ENCODE data around the gene CABP7. TPM values are rescaled to one million over a fixed set of nuclear protein-coding genes. Genes with fewer than 3 reads are reported as not detected.

CABP7 gene
- total and polyA plus RNA-seq, 5 donors: 0.02 TPM; not detected in 4

- intact Hi-C loops (cut with DNase I): no loop called here
- H3K4me3 ChIP-seq (ENCODE audit: low read length): no peak overlapping the region
- no peak overlapping the region for H3K27ac ChIP-seq (ENCODE audit: low read length)
- no peaks in the 10 kb centered on the region for H3K4me1 ChIP-seq (ENCODE audit: control insufficient read depth, insufficient read depth, low read length)
- no peak for ATAC-seq
- H3K9me3 ChIP-seq (ENCODE audit: control insufficient read depth, low read length): no peaks in the 10 kb centered on the region
- WGBS: 84% methylated on average over 2 of the region's 2 CpGs
- no peak for DNase-seq
- H3K27me3 ChIP-seq (ENCODE audit: control insufficient read depth, insufficient read depth): no peaks in the 10 kb centered on the region
These were observed 7.7 kb upstream of the CABP7 start for GRCh38 chr22:29712119-29712518.

- H3K4me1 ChIP-seq (ENCODE audit: control insufficient read depth, insufficient read depth, low read length): no peaks in the 10 kb centered on the region
- no peaks in the 10 kb centered on the region for H3K9me3 ChIP-seq (ENCODE audit: control insufficient read depth, low read length)
- no peaks in the 10 kb centered on the region for H3K27me3 ChIP-seq (ENCODE audit: control insufficient read depth, insufficient read depth)
- intact Hi-C loops (cut with DNase I): no loop called here
- H3K4me3 ChIP-seq (ENCODE audit: low read length): no peak overlapping the region
- WGBS: 65% methylated on average over 8 of the region's 8 CpGs
- ATAC-seq (no peak), DNase-seq (no peak)
- no peak overlapping the region for H3K27ac ChIP-seq (ENCODE audit: low read length)
These were observed 6.6 kb upstream of the CABP7 start for GRCh38 chr22:29713156-29713727.

- Histone ChIP-seq H3K27me3 (ENCODE audit: control insufficient read depth, insufficient read depth) (no peaks in the 10 kb centered on the region), H3K4me1 (ENCODE audit: control insufficient read depth, insufficient read depth, low read length) (no peaks in the 10 kb centered on the region), H3K27ac (ENCODE audit: low read length) (no peak overlapping the region), H3K9me3 (ENCODE audit: control insufficient read depth, low read length) (no peaks in the 10 kb centered on the region), H3K4me3 (ENCODE audit: low read length) (no peak overlapping the region)
- no peak for ATAC-seq
- WGBS: 54% methylated on average over 13 of the region's 13 CpGs
- intact Hi-C loops (cut with DNase I): no loop called here
- DNase-seq: no peak
These were observed 4.6 kb upstream of the CABP7 start for GRCh38 chr22:29715240-29715639.

GRCh38 chr22:29715705-29716104 is 4.1 kb upstream of the CABP7 start:
- Histone ChIP-seq H3K4me3 (ENCODE audit: low read length) (no peak overlapping the region), H3K9me3 (ENCODE audit: control insufficient read depth, low read length) (no peaks in the 10 kb centered on the region), H3K4me1 (ENCODE audit: control insufficient read depth, insufficient read depth, low read length) (no peaks in the 10 kb centered on the region), H3K27me3 (ENCODE audit: control insufficient read depth, insufficient read depth) (no peaks in the 10 kb centered on the region), H3K27ac (ENCODE audit: low read length) (no peak overlapping the region)
- 63% methylated on average over 5 of the region's 5 CpGs for WGBS
- ATAC-seq (no peak), DNase-seq (no peak)
- intact Hi-C loops (cut with DNase I): no loop called here

GRCh38 chr22:29716814-29717545 is 2.8 kb upstream of the CABP7 start:
- Histone ChIP-seq H3K27ac (ENCODE audit: low read length) (no peak overlapping the region), H3K27me3 (ENCODE audit: control insufficient read depth, insufficient read depth) (no peaks in the 10 kb centered on the region), H3K4me1 (ENCODE audit: control insufficient read depth, insufficient read depth, low read length) (no peaks in the 10 kb centered on the region), H3K4me3 (ENCODE audit: low read length) (no peak overlapping the region), H3K9me3 (ENCODE audit: control insufficient read depth, low read length) (no peaks in the 10 kb centered on the region)
- peak; percentile 68 to 86 (median 83) for DNase-seq
- WGBS: 62% methylated on average over 16 of the region's 16 CpGs
- peak; percentile 74 to 77 for ATAC-seq
- intact Hi-C loops (cut with DNase I): no loop called here

GRCh38 chr22:29717789-29718188 is 2.0 kb upstream of the CABP7 start:
- H3K4me1 ChIP-seq (ENCODE audit: control insufficient read depth, insufficient read depth, low read length): no peaks in the 10 kb centered on the region
- no peak overlapping the region for H3K4me3 ChIP-seq (ENCODE audit: low read length)
- no peaks in the 10 kb centered on the region for H3K27me3 ChIP-seq (ENCODE audit: control insufficient read depth, insufficient read depth)
- ATAC-seq (no peak), DNase-seq (no peak)
- WGBS: 90% methylated on average over 11 of the region's 11 CpGs
- H3K9me3 ChIP-seq (ENCODE audit: control insufficient read depth, low read length): no peaks in the 10 kb centered on the region
- H3K27ac ChIP-seq (ENCODE audit: low read length): no peak overlapping the region
- intact Hi-C loops (cut with DNase I): no loop called here

GRCh38 chr22:29718949-29719898 is 579 bp upstream of the CABP7 start:
- peak overlapping the region; percentile 36 for H3K4me3 ChIP-seq (ENCODE audit: low read length)
- H3K27ac ChIP-seq (ENCODE audit: low read length): no peak overlapping the region
- no peaks in the 10 kb centered on the region for H3K9me3 ChIP-seq (ENCODE audit: control insufficient read depth, low read length)
- ATAC-seq: no peak
- intact Hi-C loops (cut with DNase I): no loop called here
- no peak for DNase-seq
- WGBS: 44% methylated on average over 24 of the region's 24 CpGs
- no peaks in the 10 kb centered on the region for H3K4me1 ChIP-seq (ENCODE audit: control insufficient read depth, insufficient read depth, low read length)
- no peaks in the 10 kb centered on the region for H3K27me3 ChIP-seq (ENCODE audit: control insufficient read depth, insufficient read depth)

- no peaks in the 10 kb centered on the region for H3K27me3 ChIP-seq (ENCODE audit: control insufficient read depth, insufficient read depth)
- ATAC-seq: no peak
- WGBS: 4% methylated on average over 53 of the region's 53 CpGs
- H3K4me1 ChIP-seq (ENCODE audit: control insufficient read depth, insufficient read depth, low read length): no peaks in the 10 kb centered on the region
- H3K27ac ChIP-seq (ENCODE audit: low read length): no peak overlapping the region
- no peak for DNase-seq
- intact Hi-C loops (cut with DNase I): no loop called here
- peak overlapping the region; percentile 36 for H3K4me3 ChIP-seq (ENCODE audit: low read length)
- no peaks in the 10 kb centered on the region for H3K9me3 ChIP-seq (ENCODE audit: control insufficient read depth, low read length)
These were observed 1.1 kb downstream of the CABP7 start for GRCh38 chr22:29720811-29721323.

- Histone ChIP-seq H3K27ac (ENCODE audit: low read length) (no peak overlapping the region), H3K9me3 (ENCODE audit: control insufficient read depth, low read length) (no peaks in the 10 kb centered on the region), H3K4me1 (ENCODE audit: control insufficient read depth, insufficient read depth, low read length) (no peaks in the 10 kb centered on the region), H3K27me3 (ENCODE audit: control insufficient read depth, insufficient read depth) (no peaks in the 10 kb centered on the region), H3K4me3 (ENCODE audit: low read length) (no peak overlapping the region)
- no peak for DNase-seq
- intact Hi-C loops (cut with DNase I): no loop called here
- ATAC-seq: no peak
- WGBS: 78% methylated on average over 7 of the region's 7 CpGs
These were observed 2.3 kb downstream of the CABP7 start for GRCh38 chr22:29722151-29722550.

GRCh38 chr22:29722587-29722986 is 2.8 kb downstream of the CABP7 start:
- WGBS: 82% methylated on average over 16 of the region's 16 CpGs
- Histone ChIP-seq H3K9me3 (ENCODE audit: control insufficient read depth, low read length) (no peaks in the 10 kb centered on the region), H3K4me1 (ENCODE audit: control insufficient read depth, insufficient read depth, low read length) (no peaks in the 10 kb centered on the region), H3K4me3 (ENCODE audit: low read length) (no peak overlapping the region), H3K27me3 (ENCODE audit: control insufficient read depth, insufficient read depth) (no peaks in the 10 kb centered on the region), H3K27ac (ENCODE audit: low read length) (no peak overlapping the region)
- no peak for ATAC-seq
- intact Hi-C loops (cut with DNase I): no loop called here
- DNase-seq: no peak

GRCh38 chr22:29723766-29724165 is 4.0 kb downstream of the CABP7 start:
- H3K27me3 ChIP-seq (ENCODE audit: control insufficient read depth, insufficient read depth): no peaks in the 10 kb centered on the region
- no peak for ATAC-seq

More at GRCh38 chr22:29723766-29724165, 4.0 kb downstream of the CABP7 start:
- intact Hi-C loops (cut with DNase I): no loop called here
- H3K4me1 ChIP-seq (ENCODE audit: control insufficient read depth, insufficient read depth, low read length): no peaks in the 10 kb centered on the region
- H3K4me3 ChIP-seq (ENCODE audit: low read length): no peak overlapping the region
- DNase-seq: no peak
- H3K27ac ChIP-seq (ENCODE audit: low read length): no peak overlapping the region
- 87% methylated on average over 10 of the region's 10 CpGs for WGBS
- H3K9me3 ChIP-seq (ENCODE audit: control insufficient read depth, low read length): no peaks in the 10 kb centered on the region

Measured in right cardiac atrium (tissue), 5 donors.